NCI-H524 treated with DMSO at 0.1 percent for 48 hours (cell line): ENCODE data around the gene SPACA4.
"Not testable (repeated sequence)": the region's sequence is repeated elsewhere in the genome, so short reads cannot be mapped to it uniquely, and the experiment has no call there.

Experiments
- DNase-seq: peaks from one replicate; lab custom pipeline; 2025; lab: John Stamatoyannopoulos, UW

SPACA4 gene, protein sequence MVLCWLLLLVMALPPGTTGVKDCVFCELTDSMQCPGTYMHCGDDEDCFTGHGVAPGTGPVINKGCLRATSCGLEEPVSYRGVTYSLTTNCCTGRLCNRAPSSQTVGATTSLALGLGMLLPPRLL

DNA sequence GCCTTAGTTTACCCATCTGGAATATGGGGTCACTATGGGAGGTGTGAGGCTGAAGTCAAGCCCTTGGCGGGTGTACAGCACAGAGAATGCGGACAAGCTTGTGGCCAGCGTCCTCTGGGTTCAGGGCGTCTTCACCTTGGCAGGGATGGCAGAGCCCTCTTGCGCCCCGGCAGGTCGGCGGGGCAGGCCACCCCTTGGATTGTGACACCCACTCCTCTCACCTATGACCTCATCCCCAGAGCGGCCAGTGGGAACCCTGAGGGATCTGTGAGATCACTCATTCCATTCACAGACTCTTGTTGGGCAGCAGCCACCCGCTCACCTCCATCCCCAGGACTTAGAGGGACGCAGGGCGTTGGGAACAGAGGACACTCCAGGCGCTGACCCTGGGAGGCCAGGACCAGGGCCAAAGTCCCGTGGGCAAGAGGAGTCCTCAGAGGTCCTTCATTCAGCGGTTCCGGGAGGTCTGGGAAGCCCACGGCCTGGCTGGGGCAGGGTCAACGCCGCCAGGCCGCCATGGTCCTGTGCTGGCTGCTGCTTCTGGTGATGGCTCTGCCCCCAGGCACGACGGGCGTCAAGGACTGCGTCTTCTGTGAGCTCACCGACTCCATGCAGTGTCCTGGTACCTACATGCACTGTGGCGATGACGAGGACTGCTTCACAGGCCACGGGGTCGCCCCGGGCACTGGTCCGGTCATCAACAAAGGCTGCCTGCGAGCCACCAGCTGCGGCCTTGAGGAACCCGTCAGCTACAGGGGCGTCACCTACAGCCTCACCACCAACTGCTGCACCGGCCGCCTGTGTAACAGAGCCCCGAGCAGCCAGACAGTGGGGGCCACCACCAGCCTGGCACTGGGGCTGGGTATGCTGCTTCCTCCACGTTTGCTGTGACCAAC, at the start of gene SPACA4:
SPACA4 (plus strand) TSS at position 280 of the 896 bp plus-strand sequence; CDS start at position 517, 237 bp downstream.
- DNase-seq, result no peak

DNA sequence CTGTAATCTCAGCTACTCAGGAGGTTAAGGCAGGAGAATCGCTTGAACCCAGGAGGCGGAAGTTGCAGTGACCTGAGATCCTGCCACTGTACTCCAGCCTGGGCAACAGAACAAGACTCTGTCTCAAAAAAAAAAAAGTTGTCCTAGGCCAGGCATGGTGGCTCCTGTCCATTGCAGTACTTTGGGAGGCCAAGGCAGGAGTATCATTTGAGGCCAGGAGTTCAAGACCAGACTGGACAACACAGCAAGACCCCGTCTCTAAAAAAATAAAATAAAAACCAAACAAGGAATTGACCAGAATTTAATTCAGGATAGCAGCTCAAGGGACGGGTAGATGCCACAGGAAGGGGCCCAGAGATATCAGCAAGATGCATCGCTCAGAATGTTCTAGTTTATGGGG, 49.7 kb upstream of the SPACA4 start:
- no peak for DNase-seq

DNA sequence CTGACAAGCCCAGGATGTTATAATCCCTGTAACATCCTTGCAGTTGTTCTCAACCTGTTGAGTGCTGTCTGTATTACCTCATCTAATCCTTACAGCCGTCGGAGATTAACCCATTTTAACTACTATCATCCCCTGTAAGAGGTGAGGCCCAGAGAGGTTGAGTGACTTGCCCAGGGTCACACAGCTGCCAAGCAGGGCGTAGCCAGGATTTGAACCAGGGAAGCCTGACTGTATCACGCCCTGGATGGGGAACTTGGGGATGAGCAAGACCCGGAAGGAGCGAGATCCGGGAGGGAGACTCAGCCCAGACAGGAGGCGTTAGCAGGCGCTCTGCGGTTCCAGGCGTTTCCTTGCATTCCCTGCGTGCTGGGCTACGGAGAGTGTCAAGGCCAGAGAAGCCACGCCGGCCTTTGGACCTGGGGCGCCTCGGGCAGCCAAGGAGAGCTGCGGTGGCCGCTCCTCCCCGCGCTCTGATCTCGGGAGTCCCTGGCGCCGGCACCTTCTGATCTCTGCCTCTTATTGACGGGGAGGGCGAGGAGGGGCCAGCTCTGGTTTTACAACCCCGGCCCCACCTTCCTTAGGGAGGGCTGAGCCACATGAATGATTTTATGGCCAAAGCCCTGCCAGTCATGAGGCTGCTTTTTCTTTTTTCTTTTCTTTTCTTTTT, 48.4 kb upstream of the SPACA4 start:
- no peak for DNase-seq

DNA sequence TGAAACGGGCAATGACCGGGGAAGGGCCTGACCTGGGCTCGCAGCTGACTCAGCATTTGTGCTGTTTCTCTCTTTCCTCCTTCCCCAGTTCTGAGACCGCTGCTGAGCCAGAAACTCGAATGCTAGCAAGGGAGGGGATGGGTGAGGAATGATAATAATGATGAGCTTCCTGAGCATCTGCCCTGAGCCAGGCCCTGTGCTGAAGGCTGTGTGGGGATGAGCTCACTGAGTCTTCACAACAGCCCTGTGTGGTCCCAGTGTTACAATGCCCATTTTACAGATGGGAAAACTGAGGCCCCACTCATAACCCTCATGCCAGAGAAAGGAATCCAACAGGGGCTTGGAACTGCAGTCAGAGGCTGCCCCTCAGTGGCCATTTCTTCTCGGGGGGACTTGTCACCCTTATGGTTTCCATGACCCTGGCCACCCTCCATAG, 46.4 kb upstream of the SPACA4 start:
- DNase-seq, result no peak

DNA sequence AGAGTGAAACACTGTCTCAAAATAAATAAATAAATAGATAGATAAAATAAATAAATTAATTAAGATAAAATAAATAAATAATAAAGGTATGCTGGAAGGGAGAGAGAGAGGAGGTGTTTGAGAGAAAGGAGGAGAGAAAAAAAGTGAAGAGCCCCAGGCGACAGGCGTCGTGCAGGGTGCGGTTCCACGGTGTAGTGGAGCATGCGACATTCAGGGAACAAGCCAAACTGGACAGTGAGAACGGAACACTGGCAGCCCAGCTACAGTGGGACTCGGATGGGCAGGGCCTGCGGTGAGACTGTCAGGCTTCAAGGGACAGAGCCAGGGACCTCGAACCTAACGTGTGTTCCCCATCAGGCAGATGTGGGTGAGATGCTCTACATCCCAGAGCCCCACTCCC, 45.1 kb upstream of the SPACA4 start:
- DNase-seq, result no peak

DNA sequence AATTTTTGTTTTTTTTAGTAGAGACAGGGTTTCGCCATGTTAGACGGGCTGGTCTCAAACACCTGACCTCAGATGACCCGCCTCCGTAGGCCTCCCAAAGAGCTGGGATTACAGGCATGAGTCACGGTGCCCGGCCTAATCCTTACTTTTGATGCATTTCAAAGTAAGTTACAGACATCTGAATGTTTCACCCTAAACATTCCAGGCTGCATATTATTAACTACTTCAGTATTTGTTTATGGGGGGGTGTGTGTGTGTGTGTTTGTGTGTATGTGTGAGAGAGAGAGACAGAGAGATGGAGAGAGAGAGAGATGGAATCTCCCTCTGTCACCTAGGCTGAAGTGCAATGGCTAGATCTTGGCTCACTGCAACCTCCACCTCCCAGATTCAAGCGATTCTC, 41.5 kb upstream of the SPACA4 start:
- DNase-seq, result no peak

DNA sequence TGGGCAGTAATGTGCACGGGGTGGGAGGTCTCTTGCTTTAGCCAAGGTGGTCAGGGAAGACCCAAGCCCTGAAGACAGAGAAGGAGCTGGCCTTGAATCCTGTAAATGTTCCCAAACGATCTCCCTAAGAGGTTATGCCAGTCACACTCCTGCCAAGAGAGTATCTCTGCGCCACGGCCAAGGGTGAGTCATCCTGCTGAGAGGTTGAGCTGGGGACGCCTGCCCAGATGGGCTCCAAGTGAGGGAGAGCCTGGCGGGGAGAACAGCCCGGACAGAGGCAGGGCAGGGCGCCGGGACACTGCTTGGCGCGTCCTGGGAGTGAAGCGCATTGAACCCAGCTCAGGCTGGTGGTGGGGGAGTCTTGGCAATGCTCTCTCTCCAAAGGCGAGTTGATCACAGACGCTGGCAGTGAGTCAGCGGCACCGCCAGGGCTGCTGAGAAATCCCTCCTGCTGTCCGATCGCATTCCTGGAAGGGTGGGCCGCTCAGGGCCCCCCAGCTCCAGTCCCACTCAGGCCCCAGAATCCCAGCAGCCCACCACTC, 38.1 kb upstream of the SPACA4 start:
- no peak for DNase-seq

DNA sequence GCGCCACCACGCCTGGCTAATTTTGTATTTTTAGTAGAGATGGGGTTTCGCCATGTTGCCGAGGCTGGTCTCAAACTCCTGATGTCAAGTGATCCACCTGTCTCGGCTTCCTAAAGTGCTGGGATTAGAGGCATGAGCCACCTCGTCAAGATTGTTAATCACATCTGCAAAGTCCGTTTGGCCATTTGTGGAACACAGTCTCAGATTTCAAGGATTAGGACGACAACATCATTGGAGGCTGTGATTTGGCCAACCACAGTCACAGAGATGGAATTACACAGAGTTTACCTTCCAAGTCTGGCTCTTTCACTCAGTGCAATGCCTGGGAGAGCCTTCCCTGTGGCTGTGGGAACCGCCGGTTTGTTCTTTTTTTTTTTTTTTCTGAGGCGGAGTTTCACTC, 36.7 kb upstream of the SPACA4 start:
- DNase-seq, result peak; percentile 82

DNA sequence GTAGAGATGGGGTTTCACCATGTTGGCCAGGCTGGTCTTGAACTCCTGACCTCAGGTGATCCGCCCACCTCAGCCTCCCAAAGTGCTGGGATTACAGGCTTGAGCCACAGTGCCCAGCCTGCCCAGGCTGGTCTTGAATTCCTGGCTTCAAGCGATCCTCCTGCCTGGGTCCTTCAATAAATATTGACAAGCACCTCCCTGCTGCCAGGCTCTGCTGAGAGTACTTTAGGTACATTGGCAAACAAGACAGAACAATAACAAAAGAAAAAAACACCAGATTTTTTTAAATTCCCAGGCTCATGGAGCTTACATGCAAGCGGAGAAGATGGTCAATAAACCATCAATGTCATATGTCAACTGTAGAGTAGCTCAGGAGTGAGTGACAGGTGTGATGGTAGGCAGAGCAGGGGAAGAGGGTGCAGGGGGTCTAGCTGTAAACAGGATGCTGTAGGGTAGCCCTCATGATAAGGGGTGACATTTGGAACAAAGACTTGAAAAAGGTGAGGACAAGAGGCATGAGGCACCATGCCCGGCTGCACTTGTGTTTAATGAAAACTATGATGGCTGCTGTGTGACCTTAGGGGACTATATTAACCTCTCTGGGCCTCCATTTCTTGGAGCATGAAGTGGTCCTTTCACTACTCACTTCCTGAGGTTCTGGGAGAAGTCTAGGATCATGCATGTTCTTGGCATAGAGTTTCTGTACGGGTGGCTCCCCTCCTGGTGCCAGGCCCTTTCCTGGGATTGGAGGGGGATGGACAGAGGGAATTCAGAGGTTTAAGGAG, 35.0 kb upstream of the SPACA4 start:
- no peak for DNase-seq

DNA sequence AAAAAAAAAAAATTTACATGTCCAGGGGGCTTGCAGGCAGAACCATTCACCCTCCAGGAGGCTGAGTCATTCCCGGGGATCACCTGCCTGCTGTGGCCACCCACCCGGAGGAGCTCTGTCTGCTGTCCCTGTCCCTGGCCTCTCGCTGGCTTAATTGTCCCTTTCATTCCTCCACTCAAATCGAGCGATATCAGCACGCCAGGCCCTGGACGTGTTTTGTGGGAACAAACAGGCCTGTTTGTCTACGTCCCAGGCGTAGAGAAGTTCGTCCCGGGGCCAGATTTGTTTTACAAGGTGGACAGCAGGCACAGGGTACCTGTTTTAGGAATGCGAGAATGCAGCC, 33.4 kb upstream of the SPACA4 start:
- DNase-seq, result no peak

DNA sequence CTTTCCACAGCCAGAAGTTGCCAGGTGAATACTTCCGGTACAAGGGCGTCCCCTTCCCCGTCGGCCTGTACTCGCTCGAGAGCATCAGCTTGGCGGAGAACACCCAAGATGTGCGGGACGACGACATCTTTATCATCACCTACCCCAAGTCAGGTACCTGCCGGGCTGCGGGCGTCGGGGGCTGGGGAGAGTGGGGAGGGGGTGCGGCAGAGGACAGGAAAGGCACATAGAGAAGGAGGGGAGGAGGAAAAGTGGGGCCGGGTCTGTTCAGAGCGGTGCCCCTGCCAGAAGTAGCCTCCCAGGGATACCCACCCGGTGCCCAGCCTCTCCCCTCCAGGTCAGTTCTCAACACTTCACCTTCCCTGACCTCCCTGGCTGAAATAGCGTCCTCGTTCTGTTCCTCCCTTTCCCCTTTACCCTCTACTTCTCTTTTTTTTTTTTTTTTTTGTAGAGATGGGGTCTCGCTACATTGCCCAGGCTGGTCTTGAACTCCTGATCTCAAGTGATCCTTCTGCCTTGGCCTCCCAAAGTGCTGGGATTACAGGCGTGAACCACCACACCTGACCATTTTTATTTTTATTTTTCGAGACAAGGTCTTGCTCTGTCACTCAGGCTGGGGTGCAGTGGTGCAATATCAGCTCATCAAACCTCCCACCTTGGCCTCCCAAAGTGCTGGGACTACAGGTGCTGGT, 30.5 kb upstream of the SPACA4 start:
- no peak for DNase-seq

DNA sequence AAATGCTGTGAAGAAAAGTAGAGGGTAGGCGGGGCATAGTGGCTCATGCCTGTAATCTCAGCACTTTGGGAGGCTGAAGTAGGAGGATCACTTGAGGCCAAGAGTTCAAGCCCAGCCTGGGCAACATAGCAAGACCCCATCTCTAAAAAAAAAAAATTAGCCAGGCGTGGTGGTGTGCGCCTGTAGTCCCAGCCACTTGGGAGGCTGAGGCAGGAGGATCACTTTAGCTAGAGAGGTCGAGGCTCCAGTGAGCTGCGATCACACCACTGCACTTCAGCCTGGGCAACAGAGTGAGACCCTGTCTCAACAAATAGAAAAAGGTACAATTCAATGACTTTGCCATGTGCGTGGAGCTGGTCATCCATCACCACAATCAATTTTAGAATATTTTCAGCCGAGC, 28.6 kb upstream of the SPACA4 start:
- not testable (repeated sequence) for DNase-seq

DNA sequence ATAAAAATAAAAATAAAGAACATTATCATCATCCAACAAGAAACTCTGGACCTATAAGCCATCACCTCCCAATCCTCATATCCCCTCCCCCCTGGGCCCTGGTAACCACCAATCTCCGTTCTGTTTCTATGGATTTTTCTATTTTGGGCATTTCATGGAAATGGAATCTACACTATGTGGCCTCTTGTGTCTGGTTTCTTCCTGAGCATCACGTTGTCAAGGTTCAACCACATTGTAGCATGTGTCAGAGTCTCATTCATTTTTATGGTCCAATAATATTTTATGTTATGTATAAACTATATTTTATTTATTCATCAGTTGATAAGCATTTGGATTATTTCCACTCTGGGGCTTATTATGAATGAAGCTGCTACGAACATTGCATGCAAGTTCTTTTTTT, 27.7 kb upstream of the SPACA4 start:
- DNase-seq, result no peak

DNA sequence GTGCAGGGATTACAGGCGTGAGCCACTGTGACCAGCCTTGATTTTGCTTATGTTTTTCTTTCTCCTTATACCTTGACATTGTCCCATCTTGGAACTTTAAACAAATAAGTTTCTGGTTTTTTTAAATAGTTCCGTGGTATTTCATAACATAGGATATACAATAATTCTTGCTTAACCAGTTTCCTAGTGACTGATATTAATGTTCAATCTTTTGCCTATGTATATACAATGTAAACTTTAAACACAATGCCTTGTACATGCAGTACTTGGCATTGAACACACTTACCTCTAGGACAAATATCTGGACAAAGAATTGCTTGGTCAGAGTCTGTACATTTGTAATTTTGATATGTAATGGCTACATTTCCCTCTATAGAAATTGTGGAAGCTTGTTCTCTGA, 24.4 kb upstream of the SPACA4 start:
- DNase-seq, result no peak

DNA sequence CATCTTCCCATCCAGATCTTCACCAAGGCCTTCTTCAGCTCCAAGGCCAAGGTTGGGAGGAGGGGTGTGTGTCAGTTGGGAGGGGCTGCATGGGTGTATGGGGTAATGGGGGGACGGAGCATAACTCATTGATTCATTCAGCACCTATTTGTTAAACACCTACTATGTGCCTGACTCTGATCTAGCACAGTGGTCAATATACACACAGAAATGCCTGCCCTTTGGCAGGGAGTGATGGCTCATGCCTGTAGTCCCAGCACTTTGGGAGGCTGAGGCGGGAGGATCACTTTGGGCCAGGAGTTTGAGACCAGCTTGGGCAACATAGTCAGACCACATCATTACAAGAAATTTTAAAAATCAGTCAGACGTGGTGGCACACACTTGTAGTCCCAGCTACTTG, 19.2 kb upstream of the SPACA4 start:
- no peak for DNase-seq

DNA sequence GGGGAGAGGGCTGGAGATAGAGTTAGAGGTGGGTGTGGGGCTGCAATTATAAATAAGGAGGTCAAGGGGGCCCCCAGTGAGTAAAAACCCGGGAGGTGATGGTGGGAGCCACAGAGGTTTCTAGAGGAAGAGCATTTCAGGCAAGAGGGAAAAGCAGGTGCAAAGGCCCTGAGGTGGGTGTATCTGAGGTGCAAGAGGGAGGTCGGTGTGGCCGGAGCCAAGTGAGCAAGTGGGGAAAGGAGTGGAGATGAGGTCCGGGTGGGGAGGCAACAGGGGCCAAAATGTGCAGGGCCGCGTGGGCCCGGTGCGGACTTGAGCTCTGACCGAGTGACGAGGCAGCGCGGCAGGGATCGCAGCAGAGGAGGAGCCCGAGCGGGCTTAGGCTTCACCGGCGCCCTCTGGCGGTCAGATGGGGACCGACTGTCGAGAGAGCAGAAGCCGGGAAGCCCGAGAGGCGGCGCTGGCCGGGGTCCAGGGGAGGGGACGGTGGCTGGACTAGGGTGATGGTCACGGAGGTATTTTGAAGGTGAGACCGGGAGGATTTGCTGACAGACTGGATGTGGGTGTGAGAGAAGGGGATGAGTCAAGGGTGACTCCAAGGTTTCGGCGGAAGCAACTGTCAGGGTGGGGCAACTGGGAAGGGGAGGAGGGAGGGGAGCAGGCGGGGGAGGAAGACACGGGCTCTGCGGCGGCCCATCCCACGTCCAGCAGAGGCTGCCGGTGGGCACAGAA, 17.7 kb upstream of the SPACA4 start:
- DNase-seq, result no peak

DNA sequence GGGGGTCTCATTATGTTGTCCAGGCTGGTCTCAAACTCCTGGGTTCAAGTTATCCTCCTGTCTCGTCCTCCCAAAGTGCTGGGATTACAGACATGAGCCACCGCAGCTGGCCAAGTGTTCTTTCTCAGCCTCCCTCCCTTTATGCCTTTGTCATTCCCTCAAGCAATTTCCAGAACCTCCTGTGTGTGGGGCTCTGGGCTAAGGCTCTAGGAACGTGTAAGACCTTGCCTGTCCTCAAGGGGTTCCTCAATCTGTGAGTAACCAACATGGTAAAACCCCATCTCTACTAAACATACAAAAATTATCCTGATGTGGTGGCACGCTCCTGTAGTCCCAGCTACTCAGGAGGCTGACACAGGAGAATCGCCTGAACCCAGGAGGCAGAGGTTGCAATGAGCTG, 15.5 kb upstream of the SPACA4 start:
- no peak for DNase-seq

DNA sequence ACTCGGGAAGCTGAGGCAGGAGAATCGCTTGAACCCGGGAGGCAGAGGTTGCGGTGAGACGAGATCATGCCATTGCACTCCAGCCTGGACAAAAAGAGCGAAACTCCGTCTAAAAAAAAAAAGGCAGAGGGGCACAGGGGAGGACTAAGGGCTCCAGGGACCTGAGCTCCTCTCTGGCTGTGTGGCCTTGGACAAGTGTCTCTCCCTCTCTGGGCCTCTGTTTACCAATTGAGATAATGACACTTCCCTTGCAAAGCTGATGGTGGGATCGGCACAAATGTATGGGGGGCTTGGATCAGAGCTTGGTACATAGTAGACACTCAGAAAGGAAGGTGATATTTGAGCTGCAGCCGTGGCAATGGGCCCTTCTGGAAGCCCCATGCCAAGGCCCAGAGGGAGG, 11.4 kb upstream of the SPACA4 start:
- DNase-seq, result no peak

DNA sequence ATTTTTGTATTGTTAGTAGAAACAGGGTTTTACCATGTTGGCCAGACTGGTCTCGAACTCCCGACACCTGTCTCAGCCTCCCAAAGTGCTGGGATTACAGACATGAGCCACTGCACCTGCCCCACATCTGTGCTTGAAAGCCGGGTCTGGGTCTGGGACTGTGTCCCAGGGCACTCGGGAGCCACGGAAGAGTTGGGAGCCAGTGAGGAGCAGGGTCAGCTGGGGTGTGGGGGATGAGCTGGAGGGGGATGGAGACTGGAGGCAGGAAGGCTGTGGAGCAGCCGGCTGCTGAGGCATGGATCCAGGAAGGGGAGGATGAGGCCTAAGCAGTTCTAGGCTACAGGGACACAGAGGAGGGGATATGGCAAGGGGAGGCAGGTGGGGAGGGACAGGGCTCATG, 10.7 kb upstream of the SPACA4 start:
- DNase-seq, result no peak

DNA sequence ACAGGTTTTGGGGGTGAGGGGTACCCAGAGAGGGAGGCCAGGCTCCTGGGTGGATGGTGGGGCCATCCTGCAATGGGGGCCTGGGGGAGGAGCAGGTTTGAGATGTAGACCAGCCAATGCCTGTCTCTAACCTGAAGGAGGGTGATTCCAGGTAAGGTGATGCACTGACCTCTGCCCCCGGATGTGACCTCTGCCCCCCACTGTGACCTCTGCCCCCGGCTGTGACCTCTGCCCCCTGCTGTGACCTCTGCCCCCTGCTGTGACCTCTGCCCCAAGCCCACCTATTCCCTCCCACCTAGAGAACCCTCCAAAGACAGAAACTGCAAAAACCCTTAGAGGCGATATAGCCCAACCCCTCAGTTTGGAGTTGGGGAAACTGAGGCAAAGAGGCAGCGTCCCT, 10.3 kb upstream of the SPACA4 start:
- no peak for DNase-seq
